ENCODE data around the gene DOCK8.

GRCh38 chr9:512555-513272 is 298.0 kb downstream of the DOCK8 start:
- TF ChIP-seq TAF1 (IDR thresholded peaks at IDR 0.05; ENCODE audit: borderline replicate concordance, low read depth, low read length): no peak
- no peak for TF ChIP-seq NFIC (IDR thresholded peaks at IDR 0.05; ENCODE audit: low read depth, low read length)
- TF ChIP-seq POLR2AphosphoS5 (IDR thresholded peaks at IDR 0.05; ENCODE audit: low read length): no peak
- TF ChIP-seq, protein P1, sequence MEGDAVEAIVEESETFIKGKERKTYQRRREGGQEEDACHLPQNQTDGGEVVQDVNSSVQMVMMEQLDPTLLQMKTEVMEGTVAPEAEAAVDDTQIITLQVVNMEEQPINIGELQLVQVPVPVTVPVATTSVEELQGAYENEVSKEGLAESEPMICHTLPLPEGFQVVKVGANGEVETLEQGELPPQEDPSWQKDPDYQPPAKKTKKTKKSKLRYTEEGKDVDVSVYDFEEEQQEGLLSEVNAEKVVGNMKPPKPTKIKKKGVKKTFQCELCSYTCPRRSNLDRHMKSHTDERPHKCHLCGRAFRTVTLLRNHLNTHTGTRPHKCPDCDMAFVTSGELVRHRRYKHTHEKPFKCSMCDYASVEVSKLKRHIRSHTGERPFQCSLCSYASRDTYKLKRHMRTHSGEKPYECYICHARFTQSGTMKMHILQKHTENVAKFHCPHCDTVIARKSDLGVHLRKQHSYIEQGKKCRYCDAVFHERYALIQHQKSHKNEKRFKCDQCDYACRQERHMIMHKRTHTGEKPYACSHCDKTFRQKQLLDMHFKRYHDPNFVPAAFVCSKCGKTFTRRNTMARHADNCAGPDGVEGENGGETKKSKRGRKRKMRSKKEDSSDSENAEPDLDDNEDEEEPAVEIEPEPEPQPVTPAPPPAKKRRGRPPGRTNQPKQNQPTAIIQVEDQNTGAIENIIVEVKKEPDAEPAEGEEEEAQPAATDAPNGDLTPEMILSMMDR (IDR thresholded peaks at IDR 0.05 in 2 of 3, conservative IDR thresholded peaks at IDR 0.05 in 1 of 3; ENCODE audit: control insufficient read depth in 2 of 3, extremely low read depth in 1 of 3, insufficient read depth in 1 of 3, low read depth in 3 of 3, low read length in 3 of 3): no peak
- TF ChIP-seq ZNF384 (IDR thresholded peaks at IDR 0.05; ENCODE audit: borderline replicate concordance, low read depth, low read length): no peak
- TF ChIP-seq FOXM1 (IDR thresholded peaks at IDR 0.05; ENCODE audit: low read depth, low read length): no peak
- no peak for TF ChIP-seq CEBPB (IDR thresholded peaks at IDR 0.05; ENCODE audit: borderline replicate concordance in 1 of 2, low read depth in 2 of 2, low read length in 2 of 2)

Measured in GM12878 (cell line).